K562 (cell line): ENCODE data around the gene TMEM191C.
"Not testable (repeated sequence)": the region's sequence is repeated elsewhere in the genome, so short reads cannot be mapped to it uniquely, and the experiment has no call there.

ENCODE experiments used
- FOXK1 ChIP-seq: sonication (generic); formaldehyde crosslinking; IDR thresholded peaks from 2 replicates; pipeline ENCODE4 v1.8.0; 2022; ENCODE audit warnings: missing genetic modification reagents, mild to moderate bottlenecking, borderline replicate concordance
- HLTF ChIP-seq: fragments of 450-650 bp; IDR thresholded peaks from 2 replicates; pipeline ENCODE4 v1.6.1; 2016
- U2AF1 ChIP-seq: fragments of 200-400 bp; formaldehyde crosslinking; optimal IDR thresholded peaks from 2 replicates; pipeline ENCODE3; 2017; ENCODE audit warnings: mild to moderate bottlenecking, low read depth, low read length, moderate library complexity

GRCh38 chr22:21516522-21516921 lies 49.3 kb downstream of the TMEM191C start:
- not testable (repeated sequence) for TF ChIP-seq HLTF; FOXK1 (CRISPR knock-in tag); U2AF1
